CD14-positive monocyte (primary cell): Measurements from ENCODE around the gene TEC. TPM values are rescaled to one million over a fixed set of nuclear protein-coding genes. Genes with fewer than 3 reads are reported as not detected.

Experiments used
- DNase-seq, 3 donors: peaks; one replicate each; pipeline ENCODE4 v3.0.0-alpha.2; 2011 to 2022
- H2AFZ ChIP-seq: 2 replicates; pipeline ENCODE4 v1.6.0; 2012; ENCODE audit warnings: mild to moderate bottlenecking, low read depth, low read length, inconsistent platforms; ENCODE audit not compliant: insufficient read depth, poor library complexity, severe bottlenecking
- H3K27ac ChIP-seq, 2 donors: 1 replicate in 1 of 2; 2 replicates in 1 of 2; pipeline ENCODE4 v1.5.1; 2012 to 2013; ENCODE audit warnings: low read length in 2 of 2, control low read depth in 1 of 2, inconsistent platforms in 1 of 2, low read depth in 1 of 2, mild to moderate bottlenecking in 1 of 2
- H3K27me3 ChIP-seq, 2 donors: one replicate each; pipeline versions ENCODE4 v1.6.0 to v1.6.1; 2011 to 2013; ENCODE audit warnings: low read length in 2 of 2; ENCODE audit not compliant: control insufficient read depth in 2 of 2, insufficient read depth in 2 of 2
- H3K36me3 ChIP-seq, 2 donors: replicated peaks in 1 of 2; 1 replicate in 1 of 2; 2 replicates in 1 of 2; pipeline versions ENCODE4 v1.5.1 to v1.6.1; 2012 to 2013; ENCODE audit warnings: low read length in 2 of 2, control low read depth in 1 of 2, inconsistent platforms in 1 of 2, mild to moderate bottlenecking in 1 of 2; ENCODE audit not compliant: insufficient read depth in 2 of 2, control insufficient read depth in 1 of 2
- H3K4me1 ChIP-seq, 2 donors: 1 replicate in 1 of 2; 2 replicates in 1 of 2; pipeline versions ENCODE4 v1.5.1 to v1.6.1; 2012 to 2013; ENCODE audit warnings: low read length in 2 of 2, control low read depth in 1 of 2, inconsistent platforms in 1 of 2, mild to moderate bottlenecking in 1 of 2, moderate library complexity in 1 of 2; ENCODE audit not compliant: insufficient read depth in 2 of 2, control insufficient read depth in 1 of 2
- H3K4me2 ChIP-seq: replicated peaks from 2 replicates; pipeline ENCODE3; 2012; ENCODE audit warnings: low read length, moderate library complexity, mild to moderate bottlenecking; ENCODE audit not compliant: poor library complexity, severe bottlenecking; ENCODE audit errors: extremely low read depth
- H3K4me3 ChIP-seq, 3 experiments: fragments of 200-600 bp in 1 of 3; sonication (generic) in 1 of 3; replicated peaks in 1 of 3; 1 replicate in 2 of 3; 2 replicates in 1 of 3; pipeline ENCODE4 v1.5.1; 2011 to 2013; ENCODE audit warnings: low read length in 3 of 3, mild to moderate bottlenecking in 3 of 3, control low read depth in 2 of 3, low read depth in 2 of 3, inconsistent platforms in 1 of 3, moderate library complexity in 1 of 3
- H3K79me2 ChIP-seq: 2 replicates; pipeline ENCODE4 v1.6.0; 2012; ENCODE audit warnings: mild to moderate bottlenecking, control low read depth, inconsistent platforms, low read length, moderate library complexity; ENCODE audit not compliant: insufficient read depth
- H3K9ac ChIP-seq: 2 replicates; pipeline ENCODE4 v1.6.0; 2017; ENCODE audit warnings: low read length, mild to moderate bottlenecking; ENCODE audit not compliant: insufficient read depth, poor library complexity, severe bottlenecking
- H3K9me3 ChIP-seq, 2 donors: replicated peaks in 1 of 2; 1 replicate in 1 of 2; 2 replicates in 1 of 2; pipeline versions ENCODE4 v1.5.1 to v1.6.1; 2012 to 2013; ENCODE audit warnings: low read length in 2 of 2, control low read depth in 1 of 2; ENCODE audit not compliant: control insufficient read depth in 1 of 2, insufficient read depth in 1 of 2
- H4K20me1 ChIP-seq: 2 replicates; pipeline ENCODE4 v1.6.0; 2012; ENCODE audit warnings: mild to moderate bottlenecking, low read length, control low read depth, moderate library complexity; ENCODE audit not compliant: insufficient read depth
- H3K27ac Mint-ChIP-seq, 7 donors: one replicate each; pipeline ENCODE4 v1.8.0; 2020; ENCODE audit warnings: mild to moderate bottlenecking in 7 of 7, mixed read lengths in 7 of 7, moderate library complexity in 6 of 7, inconsistent platforms in 2 of 7
- H3K27me3 Mint-ChIP-seq, 3 donors: one replicate each; pipeline ENCODE4 v1.8.0; 2021 to 2022; ENCODE audit warnings: low read depth in 3 of 3, mild to moderate bottlenecking in 3 of 3, mixed read lengths in 3 of 3, moderate library complexity in 3 of 3, inconsistent platforms in 1 of 3
- H3K36me3 Mint-ChIP-seq, 2 donors: one replicate each; pipeline ENCODE4 v1.8.0; 2020; ENCODE audit warnings: mixed read lengths in 2 of 2, inconsistent platforms in 1 of 2, mild to moderate bottlenecking in 1 of 2
- H3K4me1 Mint-ChIP-seq: one replicate; pipeline ENCODE4 v1.8.0; 2020; ENCODE audit warnings: mild to moderate bottlenecking, mixed read lengths
- H3K4me3 Mint-ChIP-seq, 2 donors: one replicate each; pipeline ENCODE4 v1.8.0; 2020; ENCODE audit warnings: mild to moderate bottlenecking in 2 of 2, mixed read lengths in 2 of 2, moderate library complexity in 1 of 2
- H3K9me3 Mint-ChIP-seq, 7 donors: one replicate each; pipeline ENCODE4 v1.8.0; 2020 to 2022; ENCODE audit warnings: mixed read lengths in 7 of 7, mild to moderate bottlenecking in 6 of 7, moderate library complexity in 6 of 7, inconsistent platforms in 2 of 7
- WGBS: methylation state at CpG from one replicate; pipeline ENCODE4 v1.1.5; 2013; ENCODE audit warnings: missing lambda C conversion rate; ENCODE audit not compliant: insufficient coverage; 5-methylcytosine and 5-hydroxymethylcytosine counted together
- intact Hi-C, 2 donors: fragments of 100-400 bp; cut with micrococcal nuclease; formaldehyde crosslinking; loops; one replicate each; pipeline versions ENCODE4 v1.15.0 to v1.15.1; 2023
- polyA plus RNA-seq, 3 donors: library from polyadenylated mRNA; depleted of rRNA in 1 of 3; unstranded in 2 of 3; stranded (reverse) in 1 of 3; fragments of 300-500 nt in 2 of 3; fragments of >200 nt in 1 of 3; fragmentation: Illumina TruSeq in 2 of 3; gene quantifications; 1 replicate in 2 of 3; 2 replicates in 1 of 3; pipeline ENCODE4 v1.2.3, GENCODE V29; 2012 to 2021
- TF ChIP-seq, protein P1 (sequence below): fragments of 200-600 bp; IDR thresholded peaks from one replicate; pipeline ENCODE4 v1.8.0; 2022; ENCODE audit warnings: antibody characterized with exemption, mild to moderate bottlenecking

TEC gene
- polyA plus RNA-seq, 3 donors = 0.30 to 2.5 (median 0.73) TPM

DNA sequence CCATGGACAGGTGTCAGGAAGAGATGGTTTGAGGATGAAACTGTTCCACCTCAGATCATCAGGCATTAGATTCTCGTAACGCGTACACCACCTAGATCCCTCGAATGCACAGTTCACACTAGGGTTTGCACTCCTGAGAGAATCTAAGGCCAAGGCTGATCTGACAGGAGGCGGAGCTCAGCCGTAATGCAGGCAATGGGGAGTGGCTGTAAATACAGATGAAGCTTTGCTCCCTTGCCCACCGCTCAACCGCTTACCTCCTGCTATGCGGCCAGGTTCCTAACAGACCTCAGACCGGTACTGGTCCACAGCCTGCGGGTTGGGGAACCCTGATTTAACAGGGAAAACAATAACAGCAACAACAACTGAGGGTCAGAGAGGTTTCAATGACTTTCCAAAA is 2.0 kb upstream of the TEC start:
- H3K36me3 Mint-ChIP-seq = no peaks in the 10 kb centered on the region

DNA sequence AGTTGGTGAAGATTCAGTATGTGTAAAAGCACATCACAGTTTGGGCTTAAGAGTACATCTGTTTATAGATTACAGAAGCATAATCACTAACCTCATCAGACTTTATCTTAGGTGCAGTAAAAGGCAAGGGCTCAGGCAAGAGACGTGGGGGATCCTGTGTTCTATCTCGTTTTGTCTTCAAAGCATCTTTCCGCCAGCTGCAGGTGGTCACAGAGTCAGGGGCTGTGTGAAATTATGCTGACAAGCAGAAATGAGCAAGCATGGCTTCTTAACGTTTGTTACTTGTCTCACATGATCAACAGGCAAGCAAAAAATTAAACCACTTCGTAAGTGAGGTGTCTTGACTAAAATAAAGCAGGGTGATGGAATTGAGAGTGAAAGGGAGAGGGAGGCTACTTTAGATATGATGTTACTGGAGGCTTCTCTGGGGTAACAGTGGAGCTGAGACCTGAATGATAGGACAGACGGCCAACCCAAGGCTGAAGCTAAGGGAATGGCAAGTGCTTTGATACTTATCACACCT is 1.4 kb upstream of the TEC start:
- Histone ChIP-seq H2AFZ (peak overlapping the region; percentile 91), H3K27me3 (no peaks in the 10 kb centered on the region), H3K79me2 (peaks cover 30% of the 10 kb centered on the region), H3K4me1 (peaks cover 35 to 43% of the 10 kb centered on the region in 2 donors), H3K9me3 (no peaks in the 10 kb centered on the region), H3K4me3 (no peak overlapping the region), H4K20me1 (peaks cover 4% of the 10 kb centered on the region), H3K9ac (no peak overlapping the region), H3K4me2 (peak overlapping the region; percentile 84), H3K36me3 (no peaks in the 10 kb centered on the region), H3K27ac (peak overlapping the region in 1 of 2 donors; percentile 94)
- Mint-ChIP-seq H3K4me3 (no peak overlapping the region), H3K27ac (peak overlapping the region in 3 of 7 donors; percentile 35 to 94 (median 47)), H3K27me3 (peaks cover 0 to 3% (median 0%) of the 10 kb centered on the region in 3 donors), H3K4me1 (peaks cover 37% of the 10 kb centered on the region), H3K9me3 (no peaks in the 10 kb centered on the region), H3K36me3 (no peaks in the 10 kb centered on the region)
- DNase-seq = no peak
- TF ChIP-seq, protein P1, sequence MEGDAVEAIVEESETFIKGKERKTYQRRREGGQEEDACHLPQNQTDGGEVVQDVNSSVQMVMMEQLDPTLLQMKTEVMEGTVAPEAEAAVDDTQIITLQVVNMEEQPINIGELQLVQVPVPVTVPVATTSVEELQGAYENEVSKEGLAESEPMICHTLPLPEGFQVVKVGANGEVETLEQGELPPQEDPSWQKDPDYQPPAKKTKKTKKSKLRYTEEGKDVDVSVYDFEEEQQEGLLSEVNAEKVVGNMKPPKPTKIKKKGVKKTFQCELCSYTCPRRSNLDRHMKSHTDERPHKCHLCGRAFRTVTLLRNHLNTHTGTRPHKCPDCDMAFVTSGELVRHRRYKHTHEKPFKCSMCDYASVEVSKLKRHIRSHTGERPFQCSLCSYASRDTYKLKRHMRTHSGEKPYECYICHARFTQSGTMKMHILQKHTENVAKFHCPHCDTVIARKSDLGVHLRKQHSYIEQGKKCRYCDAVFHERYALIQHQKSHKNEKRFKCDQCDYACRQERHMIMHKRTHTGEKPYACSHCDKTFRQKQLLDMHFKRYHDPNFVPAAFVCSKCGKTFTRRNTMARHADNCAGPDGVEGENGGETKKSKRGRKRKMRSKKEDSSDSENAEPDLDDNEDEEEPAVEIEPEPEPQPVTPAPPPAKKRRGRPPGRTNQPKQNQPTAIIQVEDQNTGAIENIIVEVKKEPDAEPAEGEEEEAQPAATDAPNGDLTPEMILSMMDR = no peak
- intact Hi-C loops = loop anchor here in 1 of 2 donors (10.0 kb wide), 2 partner anchors 46 to 146 kb away; no protein-coding TSS in a partner anchor
- WGBS = 58% methylated on average over 4 of the region's 6 CpGs

More for the DNA sequence above, 2.0 kb upstream of the TEC start:
- H3K4me3 Mint-ChIP-seq = no peak overlapping the region
- Histone ChIP-seq H3K36me3 (no peaks in the 10 kb centered on the region), H3K9me3 (no peaks in the 10 kb centered on the region), H3K27me3 (no peaks in the 10 kb centered on the region), H3K79me2 (peaks cover 24% of the 10 kb centered on the region), H3K27ac (no peak overlapping the region), H3K9ac (no peak overlapping the region), H3K4me1 (peaks cover 29 to 37% of the 10 kb centered on the region in 2 donors), H2AFZ (no peak overlapping the region), H3K4me3 (no peak overlapping the region), H4K20me1 (peaks cover 4% of the 10 kb centered on the region), H3K4me2 (no peak overlapping the region)
- no peak overlapping the region for H3K27ac Mint-ChIP-seq
- no peak for DNase-seq
- peaks cover 0 to 5% (median 0%) of the 10 kb centered on the region in 3 donors for H3K27me3 Mint-ChIP-seq
- 90% methylated on average over 8 of the region's 11 CpGs for WGBS
- peaks cover 31% of the 10 kb centered on the region for H3K4me1 Mint-ChIP-seq
- TF ChIP-seq, protein P1 = no peak
- intact Hi-C loops = loop anchor here in 1 of 2 donors (10.0 kb wide), 2 partner anchors 47 to 147 kb away; no protein-coding TSS in a partner anchor
- no peaks in the 10 kb centered on the region for H3K9me3 Mint-ChIP-seq
